Measurements from ENCODE around the gene KRT3.

The KRT3 gene

GRCh38 chr12:52748578-52748977 lies 47.3 kb downstream of the KRT3 start:
- no peak for TF ChIP-seq JUND (IDR thresholded peaks at IDR 0.05; ENCODE audit: low read depth)
- in situ Hi-C loops (cut with HindIII; ENCODE audit: low pct_unique_long_range_greater_than_20kb, low sequenced_read_pairs): no loop called here
- DNase-seq (ENCODE audit: low read depth in 1 of 2, low spot score in 1 of 2): no peak

GRCh38 chr12:52745554-52745953 lies 50.4 kb downstream of the KRT3 start:
- no peak for DNase-seq (ENCODE audit: low read depth in 1 of 2, low spot score in 1 of 2)
- in situ Hi-C loops (cut with HindIII; ENCODE audit: low pct_unique_long_range_greater_than_20kb, low sequenced_read_pairs): no loop called here
- no peak for TF ChIP-seq JUND (IDR thresholded peaks at IDR 0.05; ENCODE audit: low read depth)

GRCh38 chr12:52744493-52745156 lies 51.3 kb downstream of the KRT3 start:
- in situ Hi-C loops (cut with HindIII; ENCODE audit: low pct_unique_long_range_greater_than_20kb, low sequenced_read_pairs): no loop called here
- TF ChIP-seq JUND (IDR thresholded peaks at IDR 0.05; ENCODE audit: low read depth): no peak

GRCh38 chr12:52742822-52743457 lies 53.0 kb downstream of the KRT3 start:
- in situ Hi-C loops (cut with HindIII; ENCODE audit: low pct_unique_long_range_greater_than_20kb, low sequenced_read_pairs): no loop called here
- TF ChIP-seq JUND (IDR thresholded peaks at IDR 0.05; ENCODE audit: low read depth): no peak

More at GRCh38 chr12:52744493-52745156, 51.3 kb downstream of the KRT3 start:
- no peak for DNase-seq (ENCODE audit: low read depth in 1 of 2, low spot score in 1 of 2)

GRCh38 chr12:52742196-52742580 lies 53.7 kb downstream of the KRT3 start:
- in situ Hi-C loops (cut with HindIII; ENCODE audit: low pct_unique_long_range_greater_than_20kb, low sequenced_read_pairs): no loop called here
- DNase-seq (ENCODE audit: low read depth in 1 of 2, low spot score in 1 of 2): no peak
- TF ChIP-seq JUND (IDR thresholded peaks at IDR 0.05; ENCODE audit: low read depth): no peak

More at GRCh38 chr12:52742822-52743457, 53.0 kb downstream of the KRT3 start:
- no peak for DNase-seq (ENCODE audit: low read depth in 1 of 2, low spot score in 1 of 2)

GRCh38 chr12:52741375-52742195 lies 54.3 kb downstream of the KRT3 start:
- in situ Hi-C loops (cut with HindIII; ENCODE audit: low pct_unique_long_range_greater_than_20kb, low sequenced_read_pairs): no loop called here
- TF ChIP-seq JUND (IDR thresholded peaks at IDR 0.05; ENCODE audit: low read depth): no peak
- DNase-seq (ENCODE audit: low read depth in 1 of 2, low spot score in 1 of 2): peak; percentile 80 to 90

GRCh38 chr12:52740584-52740983 lies 55.3 kb downstream of the KRT3 start:
- DNase-seq (ENCODE audit: low read depth in 1 of 2, low spot score in 1 of 2): peak in 1 of 2 experiments; percentile 18

GRCh38 chr12:52739963-52740362 lies 56.0 kb downstream of the KRT3 start:
- DNase-seq (ENCODE audit: low read depth in 1 of 2, low spot score in 1 of 2): no peak
- in situ Hi-C loops (cut with HindIII; ENCODE audit: low pct_unique_long_range_greater_than_20kb, low sequenced_read_pairs): no loop called here
- TF ChIP-seq JUND (IDR thresholded peaks at IDR 0.05; ENCODE audit: low read depth): no peak

More at GRCh38 chr12:52740584-52740983, 55.3 kb downstream of the KRT3 start:
- in situ Hi-C loops (cut with HindIII; ENCODE audit: low pct_unique_long_range_greater_than_20kb, low sequenced_read_pairs): no loop called here
- no peak for TF ChIP-seq JUND (IDR thresholded peaks at IDR 0.05; ENCODE audit: low read depth)
